Naive B cell (primary cell): ENCODE measurements around the gene ADGRL3. TPM values are rescaled to one million over a fixed set of nuclear protein-coding genes. Genes with fewer than 3 reads are reported as not detected.

Source experiments
- ATAC-seq, 2 donors: fragments of 150-1000 bp; cut with Tn5 transposase; 2 replicates each; pipeline ENCODE4 v1.10.0; 2021; ENCODE audit warnings: low read depth in 2 of 2, mild to moderate bottlenecking in 2 of 2, moderate library complexity in 2 of 2
- DNase-seq: peaks from one replicate; pipeline ENCODE4 v3.0.0; 2022
- H3K27ac Mint-ChIP-seq, 6 donors: one replicate each; pipeline ENCODE4 v1.8.0; 2020 to 2022; ENCODE audit warnings: mild to moderate bottlenecking in 6 of 6, mixed read lengths in 6 of 6, moderate library complexity in 5 of 6, inconsistent platforms in 2 of 6
- H3K27me3 Mint-ChIP-seq, 3 donors: one replicate each; pipeline ENCODE4 v1.8.0; 2021 to 2022; ENCODE audit warnings: mixed read lengths in 3 of 3, mild to moderate bottlenecking in 1 of 3
- H3K36me3 Mint-ChIP-seq, 2 donors: one replicate each; pipeline ENCODE4 v1.8.0; 2020 to 2022; ENCODE audit warnings: mixed read lengths in 2 of 2, inconsistent platforms in 1 of 2, mild to moderate bottlenecking in 1 of 2
- H3K4me1 Mint-ChIP-seq, 3 donors: one replicate each; pipeline ENCODE4 v1.8.0; 2020 to 2022; ENCODE audit warnings: mixed read lengths in 3 of 3, inconsistent platforms in 1 of 3, mild to moderate bottlenecking in 1 of 3, moderate library complexity in 1 of 3
- H3K4me3 Mint-ChIP-seq, 8 donors: one replicate each; pipeline ENCODE4 v1.8.0; 2020 to 2022; ENCODE audit warnings: mild to moderate bottlenecking in 8 of 8, mixed read lengths in 8 of 8, moderate library complexity in 8 of 8, inconsistent platforms in 2 of 8
- H3K9me3 Mint-ChIP-seq, 7 donors: one replicate each; pipeline ENCODE4 v1.8.0; 2020 to 2022; ENCODE audit warnings: mixed read lengths in 7 of 7, mild to moderate bottlenecking in 5 of 7, inconsistent platforms in 2 of 7, moderate library complexity in 1 of 7
- polyA plus RNA-seq, 6 donors: library from polyadenylated mRNA; unstranded; fragments of 300-500 nt; fragmentation: Illumina TruSeq; gene quantifications; one replicate each; pipeline ENCODE4 v1.2.3, GENCODE V29; 2021; ENCODE audit warnings: low read depth in 6 of 6

Gene ADGRL3
- not detected for polyA plus RNA-seq

- H3K36me3 Mint-ChIP-seq, result peaks cover 4 to 6% of the 10 kb centered on the region in 2 donors
- H3K4me1 Mint-ChIP-seq, result peaks cover 4 to 7% (median 6%) of the 10 kb centered on the region in 3 donors
- ATAC-seq (no peak), DNase-seq (no peak)
- peaks cover 0 to 15% (median 4%) of the 10 kb centered on the region in 7 donors for H3K9me3 Mint-ChIP-seq
- H3K4me3 Mint-ChIP-seq, result peak within 1 kb of the TSS in 5 of 8 donors; percentile 10 to 35 (median 24)
- no peak within 1 kb of the TSS for H3K27ac Mint-ChIP-seq
- peaks cover 33 to 59% (median 55%) of the 10 kb centered on the region in 3 donors for H3K27me3 Mint-ChIP-seq
Measured at GRCh38 chr4:61200187-61200915, at the start of gene ADGRL3. Gene ADGRL3, plus strand, starts transcription at chr4:61200326.

- Mint-ChIP-seq H3K27me3 (no peaks in the 10 kb centered on the region), H3K4me1 (no peaks in the 10 kb centered on the region), H3K36me3 (no peaks in the 10 kb centered on the region), H3K4me3 (peak overlapping the region in 1 of 8 donors; percentile 8), H3K27ac (no peak overlapping the region), H3K9me3 (peaks cover 0 to 8% (median 0%) of the 10 kb centered on the region in 7 donors)
- DNase-seq (no peak), ATAC-seq (no peak)
Measured at GRCh38 chr4:61152433-61152832, 47.7 kb upstream of the ADGRL3 start.

GRCh38 chr4:61160478-61160877 lies 39.6 kb upstream of the ADGRL3 start:
- Mint-ChIP-seq H3K27me3 (no peaks in the 10 kb centered on the region), H3K9me3 (peaks cover 0 to 4% (median 0%) of the 10 kb centered on the region in 7 donors), H3K4me3 (no peak overlapping the region), H3K36me3 (no peaks in the 10 kb centered on the region), H3K27ac (no peak overlapping the region), H3K4me1 (no peaks in the 10 kb centered on the region)
- ATAC-seq (no peak), DNase-seq (no peak)

- H3K4me3 Mint-ChIP-seq, result no peak overlapping the region
- ATAC-seq (no peak), DNase-seq (no peak)
- no peaks in the 10 kb centered on the region for H3K4me1 Mint-ChIP-seq
- H3K9me3 Mint-ChIP-seq, result peaks cover 0 to 6% (median 1%) of the 10 kb centered on the region in 7 donors
- H3K36me3 Mint-ChIP-seq, result no peaks in the 10 kb centered on the region
- no peaks in the 10 kb centered on the region for H3K27me3 Mint-ChIP-seq
- no peak overlapping the region for H3K27ac Mint-ChIP-seq
Measured at GRCh38 chr4:61162116-61162515, 38.0 kb upstream of the ADGRL3 start.

- Mint-ChIP-seq H3K4me1 (no peaks in the 10 kb centered on the region), H3K9me3 (peaks cover 0 to 5% (median 2%) of the 10 kb centered on the region in 7 donors), H3K27me3 (no peaks in the 10 kb centered on the region), H3K27ac (no peak overlapping the region), H3K4me3 (no peak overlapping the region), H3K36me3 (no peaks in the 10 kb centered on the region)
- ATAC-seq, result no peak
- DNase-seq, result no peak
Measured at GRCh38 chr4:61173799-61174198, 26.3 kb upstream of the ADGRL3 start.

GRCh38 chr4:61175495-61175894 lies 24.6 kb upstream of the ADGRL3 start:
- Mint-ChIP-seq H3K36me3 (no peaks in the 10 kb centered on the region), H3K4me3 (no peak overlapping the region), H3K4me1 (no peaks in the 10 kb centered on the region), H3K9me3 (peaks cover 0 to 5% (median 2%) of the 10 kb centered on the region in 7 donors), H3K27ac (no peak overlapping the region), H3K27me3 (no peaks in the 10 kb centered on the region)
- ATAC-seq (no peak), DNase-seq (no peak)

GRCh38 chr4:61177367-61177766 lies 22.8 kb upstream of the ADGRL3 start:
- H3K36me3 Mint-ChIP-seq, result no peaks in the 10 kb centered on the region
- no peaks in the 10 kb centered on the region for H3K4me1 Mint-ChIP-seq
- H3K9me3 Mint-ChIP-seq, result peaks cover 0 to 5% (median 2%) of the 10 kb centered on the region in 7 donors
- DNase-seq (no peak), ATAC-seq (no peak)
- no peaks in the 10 kb centered on the region for H3K27me3 Mint-ChIP-seq
- no peak overlapping the region for H3K4me3 Mint-ChIP-seq
- no peak overlapping the region for H3K27ac Mint-ChIP-seq

GRCh38 chr4:61180405-61180804 lies 19.7 kb upstream of the ADGRL3 start:
- Mint-ChIP-seq H3K27ac (no peak overlapping the region), H3K4me1 (no peaks in the 10 kb centered on the region), H3K9me3 (peaks cover 4 to 23% (median 11%) of the 10 kb centered on the region in 7 donors), H3K27me3 (no peaks in the 10 kb centered on the region), H3K4me3 (no peak overlapping the region), H3K36me3 (no peaks in the 10 kb centered on the region)
- no peak for DNase-seq
- ATAC-seq, result no peak

- H3K4me3 Mint-ChIP-seq, result no peak overlapping the region
- H3K27ac Mint-ChIP-seq, result no peak overlapping the region
- no peaks in the 10 kb centered on the region for H3K4me1 Mint-ChIP-seq
- H3K9me3 Mint-ChIP-seq, result peaks cover 4 to 21% (median 10%) of the 10 kb centered on the region in 7 donors
- no peaks in the 10 kb centered on the region for H3K36me3 Mint-ChIP-seq
- no peaks in the 10 kb centered on the region for H3K27me3 Mint-ChIP-seq
- ATAC-seq (no peak), DNase-seq (no peak)
Measured at GRCh38 chr4:61182915-61183314, 17.2 kb upstream of the ADGRL3 start.

GRCh38 chr4:61185288-61185687 lies 14.8 kb upstream of the ADGRL3 start:
- peaks cover 5 to 30% (median 14%) of the 10 kb centered on the region in 7 donors for H3K9me3 Mint-ChIP-seq
- no peaks in the 10 kb centered on the region for H3K36me3 Mint-ChIP-seq
- no peaks in the 10 kb centered on the region for H3K27me3 Mint-ChIP-seq

GRCh38 chr4:61192392-61192791 lies 7.7 kb upstream of the ADGRL3 start:
- Mint-ChIP-seq H3K4me3 (no peak overlapping the region), H3K27ac (no peak overlapping the region), H3K4me1 (no peaks in the 10 kb centered on the region), H3K9me3 (peaks cover 0 to 24% (median 4%) of the 10 kb centered on the region in 7 donors), H3K27me3 (no peaks in the 10 kb centered on the region), H3K36me3 (no peaks in the 10 kb centered on the region)
- no peak for ATAC-seq
- DNase-seq, result no peak

More at GRCh38 chr4:61185288-61185687, 14.8 kb upstream of the ADGRL3 start:
- peak overlapping the region in 1 of 6 donors; percentile 26 for H3K27ac Mint-ChIP-seq
- DNase-seq (no peak), ATAC-seq (no peak)
- no peaks in the 10 kb centered on the region for H3K4me1 Mint-ChIP-seq
- no peak overlapping the region for H3K4me3 Mint-ChIP-seq

GRCh38 chr4:61193863-61194262 lies 6.3 kb upstream of the ADGRL3 start:
- Mint-ChIP-seq H3K36me3 (peaks cover 0 to 1% of the 10 kb centered on the region in 2 donors), H3K9me3 (peaks cover under 1 to 24% (median 4%) of the 10 kb centered on the region in 7 donors), H3K4me3 (no peak overlapping the region), H3K27ac (no peak overlapping the region), H3K27me3 (peaks cover 3 to 4% (median 3%) of the 10 kb centered on the region in 3 donors), H3K4me1 (no peaks in the 10 kb centered on the region)
- DNase-seq (no peak), ATAC-seq (no peak)

GRCh38 chr4:61194571-61194970 lies 5.6 kb upstream of the ADGRL3 start:
- H3K4me1 Mint-ChIP-seq, result peaks cover 0 to under 1% (median 0%) of the 10 kb centered on the region in 3 donors
- peaks cover 10 to 11% (median 10%) of the 10 kb centered on the region in 3 donors for H3K27me3 Mint-ChIP-seq
- ATAC-seq (no peak), DNase-seq (no peak)
- H3K27ac Mint-ChIP-seq, result no peak overlapping the region
- no peak overlapping the region for H3K4me3 Mint-ChIP-seq
- peaks cover 1 to 23% (median 4%) of the 10 kb centered on the region in 7 donors for H3K9me3 Mint-ChIP-seq
- H3K36me3 Mint-ChIP-seq, result peaks cover 2 to 4% of the 10 kb centered on the region in 2 donors

- peaks cover 0 to 3% (median 0%) of the 10 kb centered on the region in 3 donors for H3K4me1 Mint-ChIP-seq
- H3K27ac Mint-ChIP-seq, result no peak overlapping the region
- no peak overlapping the region for H3K4me3 Mint-ChIP-seq
- peaks cover 13 to 16% (median 14%) of the 10 kb centered on the region in 3 donors for H3K27me3 Mint-ChIP-seq
- DNase-seq, result no peak
- ATAC-seq, result no peak
- H3K9me3 Mint-ChIP-seq, result peaks cover 1 to 20% (median 4%) of the 10 kb centered on the region in 7 donors
- peaks cover 4 to 6% of the 10 kb centered on the region in 2 donors for H3K36me3 Mint-ChIP-seq
Measured at GRCh38 chr4:61195101-61195500, 5.0 kb upstream of the ADGRL3 start.
